ENCODE measurements around the gene FAM217B.

Gene FAM217B

DNA sequence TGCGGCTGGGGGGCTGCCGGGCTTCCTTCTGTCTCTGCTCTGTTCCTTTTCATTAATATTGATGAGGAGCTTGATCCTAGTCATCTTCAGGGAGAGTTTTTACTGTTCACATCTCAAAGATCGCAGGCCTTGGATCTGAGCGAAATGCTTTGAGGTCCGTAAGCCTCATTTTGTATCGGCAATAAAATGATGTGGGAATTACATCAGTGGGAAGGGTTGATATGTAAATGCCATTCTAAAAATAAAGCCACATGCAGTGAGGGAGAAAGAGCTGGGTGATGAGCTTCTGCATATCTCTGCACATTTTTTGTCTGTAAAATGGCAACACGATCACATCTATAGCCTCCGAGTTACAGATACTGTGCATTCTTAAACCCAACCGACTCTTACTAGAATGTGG is 42.9 kb downstream of the FAM217B start:
- no peak for DNase-seq

DNA sequence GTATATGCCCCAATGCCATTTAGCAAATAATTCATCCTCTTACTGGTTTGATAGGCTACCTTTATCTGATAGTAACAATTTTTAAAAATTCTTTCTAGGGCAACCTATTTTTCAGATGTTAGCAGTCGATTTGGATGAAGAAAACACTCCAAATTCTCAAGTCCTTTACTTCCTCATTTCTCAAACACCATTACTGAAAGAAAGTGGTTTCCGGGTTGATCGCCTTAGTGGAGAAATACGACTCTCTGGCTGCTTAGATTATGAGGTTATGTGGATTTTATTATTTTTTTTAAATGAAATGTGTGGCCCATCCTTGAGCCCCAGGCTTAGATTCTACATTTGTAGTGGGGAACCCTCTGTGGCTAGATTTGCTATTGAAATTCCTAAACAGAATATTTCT is 44.4 kb downstream of the FAM217B start:
- DNase-seq: peak; percentile 88

DNA sequence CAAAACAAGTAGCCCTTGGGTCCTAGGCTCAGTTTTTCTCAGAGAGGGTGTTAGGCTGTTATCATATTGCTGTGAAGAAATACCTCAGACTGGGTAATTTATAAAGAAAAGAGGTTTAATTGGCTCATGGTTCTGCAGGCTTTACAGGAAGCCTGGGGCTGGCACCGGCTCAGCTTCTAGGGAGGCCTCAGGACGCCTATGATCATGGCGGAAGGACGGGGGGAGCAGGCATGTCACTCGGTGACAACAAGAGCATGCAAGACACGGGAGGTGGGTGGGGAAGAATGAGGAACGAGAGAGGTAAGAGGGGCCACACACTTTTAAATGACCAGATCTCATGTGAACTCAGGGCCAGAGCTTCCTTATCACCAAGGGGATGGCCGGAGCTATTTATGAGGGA is 45.0 kb downstream of the FAM217B start:
- DNase-seq: peak; percentile 38

DNA sequence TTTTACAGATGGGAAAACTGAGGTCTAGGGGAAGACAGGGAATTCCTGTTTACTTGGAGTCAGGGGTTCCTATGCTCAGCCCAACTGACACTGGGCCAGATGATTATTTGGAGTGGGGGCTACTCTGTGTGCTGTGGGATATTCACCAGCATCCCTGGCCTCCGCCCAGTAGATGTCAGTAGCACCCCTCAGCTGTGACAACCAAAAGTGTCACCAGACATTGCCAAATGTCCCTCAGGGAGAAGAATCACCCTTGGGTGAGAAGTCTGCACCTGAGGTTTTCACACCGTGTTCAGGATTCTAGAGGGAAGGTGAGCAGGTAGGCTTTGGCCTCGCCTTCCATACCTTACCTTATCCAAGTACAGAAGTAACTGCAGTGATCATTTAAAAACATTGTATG is 45.7 kb downstream of the FAM217B start:
- peak; percentile 62 for DNase-seq

DNA sequence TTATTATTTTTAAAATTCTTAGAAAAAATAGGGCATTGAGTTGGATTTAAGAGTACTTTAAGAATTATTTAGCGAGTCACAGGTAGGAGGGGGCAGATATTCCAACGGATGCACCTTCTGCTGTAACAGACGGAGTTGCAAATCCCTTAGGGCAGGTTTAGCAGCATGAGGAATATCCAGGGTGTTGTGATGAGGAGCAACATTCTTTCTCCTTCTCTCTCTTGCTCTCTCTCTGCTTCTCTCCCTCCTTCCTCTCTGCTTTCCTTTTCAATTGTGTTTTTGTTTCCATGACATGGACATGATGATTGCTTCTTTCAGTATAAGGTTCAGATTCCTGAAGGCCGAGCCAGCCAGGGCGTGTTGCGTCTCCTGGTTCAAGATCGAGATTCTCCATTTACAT is 46.9 kb downstream of the FAM217B start:
- DNase-seq: no peak

DNA sequence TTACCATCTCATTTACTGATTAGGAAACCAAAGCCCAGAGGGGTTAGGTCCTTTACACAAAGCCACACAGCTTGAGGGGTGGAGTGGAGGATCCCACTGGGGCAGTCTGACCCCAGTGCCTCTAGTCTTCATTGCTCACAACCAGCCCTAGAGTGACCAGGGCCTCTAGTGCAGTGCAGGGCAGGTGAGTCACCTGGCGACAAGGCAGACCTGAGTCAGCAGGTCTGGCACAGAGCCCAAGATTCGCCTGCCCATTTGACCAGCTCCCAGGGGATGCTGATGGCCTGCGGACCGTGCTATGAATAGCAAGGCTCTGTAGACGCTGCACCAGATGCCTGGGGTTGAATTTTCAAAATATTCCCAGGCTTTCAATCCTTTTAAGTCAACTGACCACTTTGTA is 48.0 kb downstream of the FAM217B start:
- DNase-seq: no peak

DNA sequence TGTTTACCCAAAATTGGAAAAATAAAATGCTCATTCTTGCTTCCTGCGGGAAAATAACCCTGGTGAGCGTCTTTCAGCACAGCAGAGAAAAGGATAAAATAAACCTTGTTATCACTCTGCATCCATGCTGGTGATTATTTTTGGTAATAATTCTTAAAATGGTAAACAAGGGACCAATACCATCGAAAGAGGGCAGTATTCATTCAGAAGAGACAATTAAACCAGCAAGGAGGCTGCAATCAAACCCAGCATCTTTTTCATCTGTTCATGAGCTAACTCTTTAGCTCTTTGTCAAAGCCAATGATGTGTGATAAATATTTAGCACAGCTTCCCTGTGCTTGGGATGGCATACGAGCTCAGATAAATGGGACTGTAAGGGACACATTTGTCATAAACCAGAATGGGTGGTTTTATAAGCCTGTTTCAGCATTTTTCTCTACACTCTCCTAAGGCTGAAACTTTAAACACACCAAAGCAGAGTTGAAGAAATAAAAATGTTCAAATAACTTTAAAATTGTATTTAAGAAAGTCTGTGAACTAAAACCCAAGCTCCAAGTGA is 52.4 kb downstream of the FAM217B start:
- DNase-seq: peak; percentile 47

DNA sequence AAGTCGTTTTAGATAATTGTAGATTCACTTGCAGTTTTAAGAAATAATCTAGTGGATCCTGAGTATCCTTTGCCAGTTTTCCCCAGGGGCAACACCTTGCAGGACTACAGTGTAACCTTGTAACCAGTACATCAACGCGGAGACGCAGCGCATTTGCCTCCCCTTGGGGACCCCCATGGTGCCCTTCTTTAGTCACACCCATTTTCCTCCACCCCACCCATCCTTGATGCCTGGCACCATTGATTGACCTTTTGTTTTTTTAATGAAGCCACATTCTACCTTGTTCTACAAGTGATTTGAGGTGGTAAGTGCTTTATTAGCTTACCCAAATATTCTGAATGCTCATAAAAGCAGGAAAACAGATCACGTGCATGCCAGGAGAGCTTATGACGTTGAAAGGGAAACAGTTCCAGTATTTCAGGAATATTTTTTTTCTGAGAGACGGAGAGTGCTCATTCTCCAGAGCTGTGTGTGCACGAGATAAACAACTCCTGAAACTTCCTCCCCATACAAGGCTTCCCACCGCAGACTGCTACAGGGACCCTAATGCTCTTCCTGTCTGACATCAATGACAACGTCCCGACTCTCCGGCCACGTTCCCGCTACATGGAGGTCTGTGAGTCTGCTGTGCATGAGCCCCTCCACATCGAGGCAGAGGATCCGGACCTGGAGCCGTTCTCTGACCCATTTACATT is 53.7 kb downstream of the FAM217B start:
- peak; percentile 47 for DNase-seq

DNA sequence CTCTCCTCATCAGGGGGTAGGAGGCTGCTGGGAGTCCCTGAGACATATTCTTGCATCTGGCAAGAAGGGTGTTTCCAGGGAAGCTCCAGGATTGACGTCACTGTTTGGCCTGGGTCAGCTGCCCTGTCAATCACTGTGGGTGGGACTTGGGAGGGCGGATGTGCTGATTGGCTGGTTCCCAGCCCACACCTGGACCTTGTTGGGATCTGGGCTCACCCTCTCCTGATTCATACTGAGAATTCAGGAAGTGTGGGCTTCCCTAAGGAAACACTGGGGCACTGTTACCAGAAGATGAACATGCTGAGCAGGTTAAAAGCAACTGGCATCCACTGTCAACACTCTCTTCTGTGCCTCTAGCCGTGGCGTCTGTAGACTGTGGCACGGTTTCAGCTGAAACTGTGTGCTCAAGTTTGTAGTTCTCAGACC is 54.5 kb downstream of the FAM217B start:
- peak; percentile 28 for DNase-seq

DNA sequence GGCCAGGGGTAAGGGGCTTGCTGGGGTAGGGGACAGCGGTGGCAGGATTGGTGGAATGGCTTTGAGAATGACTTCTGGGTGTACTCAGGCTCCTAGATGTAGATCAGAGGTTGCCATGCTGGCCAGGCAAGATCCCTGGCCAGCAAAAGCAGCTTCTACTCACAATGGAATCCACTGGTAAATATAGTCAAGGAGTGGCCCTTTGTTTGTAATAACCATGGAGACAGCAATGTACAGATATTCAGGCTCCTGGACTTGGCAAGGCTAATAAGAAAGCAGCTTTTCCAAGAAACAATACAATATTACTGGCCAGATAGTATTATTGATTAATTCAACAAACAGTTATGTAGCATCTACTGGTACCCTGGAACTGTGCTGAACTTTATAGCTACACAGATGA is 55.9 kb downstream of the FAM217B start:
- no peak for DNase-seq

DNA sequence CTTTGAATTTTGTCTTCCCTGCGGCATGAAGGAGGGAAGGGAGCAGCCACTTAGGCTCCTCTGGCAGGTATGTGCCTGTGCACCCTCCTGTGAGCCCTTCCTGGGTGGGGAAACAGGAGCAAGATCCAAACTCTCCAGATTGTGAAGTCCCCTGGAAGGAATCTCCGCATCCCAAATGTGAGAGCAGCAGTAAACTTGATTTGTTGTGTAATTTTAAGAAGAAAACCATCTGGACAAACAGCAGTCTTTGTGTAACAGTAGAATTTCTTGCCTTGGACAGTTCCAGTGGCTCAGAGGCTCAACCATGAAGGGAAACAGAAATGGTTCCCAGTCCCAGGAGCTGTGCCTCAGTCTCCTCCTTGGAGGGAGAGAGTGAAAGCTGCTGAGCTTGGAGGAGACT is 57.7 kb downstream of the FAM217B start:
- DNase-seq: no peak
